D721Med (cell line): ENCODE data around the gene PIGO.

Experiments used
- DNase-seq: peaks from one replicate; pipeline ENCODE4 v3.0.0; 2011; ENCODE audit warnings: low spot score; ENCODE audit not compliant: insufficient read length
- FAIRE-seq: peaks from 2 replicates; lab custom pipeline; 2011; peaks lifted over from hg19 to GRCh38; lab: Jason Lieb, UNC
- TF ChIP-seq, protein P1 (sequence below): IDR thresholded peaks from 2 replicates; pipeline ENCODE4 v1.5.1; 2012; ENCODE audit warnings: mild to moderate bottlenecking, control low read depth; ENCODE audit not compliant: insufficient read depth; ENCODE audit errors: missing control alignments

Gene PIGO

DNA sequence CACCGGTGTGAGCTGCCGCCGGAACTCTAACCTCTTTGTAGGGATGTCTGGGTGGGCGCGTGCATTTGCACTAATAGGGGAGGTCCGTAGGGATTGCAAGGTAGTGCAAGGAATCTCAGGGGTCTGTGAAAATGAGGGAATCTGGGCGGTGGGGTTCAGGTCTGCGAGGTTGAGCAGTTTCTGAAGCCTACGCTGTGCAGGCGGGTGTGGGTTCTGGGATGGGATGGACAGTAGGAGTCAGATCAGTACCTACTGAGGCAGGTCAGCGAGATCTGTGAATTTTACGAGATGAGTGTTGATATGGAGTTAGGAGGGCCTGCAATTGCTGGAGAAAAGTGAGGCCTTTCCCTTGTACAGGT, 20.1 kb upstream of the PIGO start:
- TF ChIP-seq, protein P1, sequence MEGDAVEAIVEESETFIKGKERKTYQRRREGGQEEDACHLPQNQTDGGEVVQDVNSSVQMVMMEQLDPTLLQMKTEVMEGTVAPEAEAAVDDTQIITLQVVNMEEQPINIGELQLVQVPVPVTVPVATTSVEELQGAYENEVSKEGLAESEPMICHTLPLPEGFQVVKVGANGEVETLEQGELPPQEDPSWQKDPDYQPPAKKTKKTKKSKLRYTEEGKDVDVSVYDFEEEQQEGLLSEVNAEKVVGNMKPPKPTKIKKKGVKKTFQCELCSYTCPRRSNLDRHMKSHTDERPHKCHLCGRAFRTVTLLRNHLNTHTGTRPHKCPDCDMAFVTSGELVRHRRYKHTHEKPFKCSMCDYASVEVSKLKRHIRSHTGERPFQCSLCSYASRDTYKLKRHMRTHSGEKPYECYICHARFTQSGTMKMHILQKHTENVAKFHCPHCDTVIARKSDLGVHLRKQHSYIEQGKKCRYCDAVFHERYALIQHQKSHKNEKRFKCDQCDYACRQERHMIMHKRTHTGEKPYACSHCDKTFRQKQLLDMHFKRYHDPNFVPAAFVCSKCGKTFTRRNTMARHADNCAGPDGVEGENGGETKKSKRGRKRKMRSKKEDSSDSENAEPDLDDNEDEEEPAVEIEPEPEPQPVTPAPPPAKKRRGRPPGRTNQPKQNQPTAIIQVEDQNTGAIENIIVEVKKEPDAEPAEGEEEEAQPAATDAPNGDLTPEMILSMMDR, result no peak
- no peak for DNase-seq
- no peak for FAIRE-seq

DNA sequence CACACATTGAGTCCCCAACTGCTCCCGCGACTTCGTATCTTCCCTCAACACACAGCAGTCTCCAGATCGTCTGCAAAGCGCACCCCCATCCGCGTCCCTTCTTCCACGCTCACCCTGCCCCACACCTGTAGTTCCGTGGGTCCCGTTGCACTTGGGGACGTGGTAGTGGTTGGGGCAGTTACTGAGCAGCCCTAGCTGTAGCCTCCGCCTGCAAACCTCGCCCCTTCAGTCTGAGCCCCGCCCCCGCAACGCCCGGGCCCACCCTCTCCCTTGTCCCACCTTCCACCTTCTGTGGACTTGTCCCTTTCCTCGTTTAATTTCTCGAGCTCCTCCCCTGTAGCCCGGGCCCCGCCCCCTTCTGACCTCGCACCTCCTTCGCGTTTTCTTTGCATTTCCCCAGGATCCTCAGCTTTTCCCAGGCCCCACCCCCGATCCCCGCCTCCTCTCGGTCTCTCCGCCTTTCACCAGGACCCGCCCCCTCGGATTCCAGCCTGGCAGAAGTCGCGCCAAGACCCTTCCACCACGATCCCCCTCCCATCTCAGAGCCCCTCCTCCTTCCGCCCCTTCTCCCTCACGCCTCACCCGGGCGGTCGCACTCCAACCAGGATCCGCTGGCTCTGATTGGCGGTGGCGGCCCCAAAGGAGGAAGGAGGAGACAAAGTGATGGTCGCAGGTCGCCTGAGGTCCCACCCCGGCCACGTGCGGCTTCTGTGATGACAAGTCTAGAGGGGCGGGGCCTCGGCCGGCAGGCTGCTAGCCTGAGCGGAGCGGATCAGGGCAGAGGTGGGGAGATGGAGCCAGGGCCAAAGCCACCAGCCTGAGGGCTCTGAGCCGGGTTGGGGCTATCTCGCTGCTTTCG, 19.5 kb upstream of the PIGO start, which contains the start of gene ATOSB:
TSS of gene ATOSB (minus strand) at position 183 of the 859 bp plus-strand sequence. CDS start 7,588 bp downstream, outside the sequence.
- TF ChIP-seq, protein P1, result no peak
- FAIRE-seq, result no peak
- DNase-seq, result peak; percentile 87

DNA sequence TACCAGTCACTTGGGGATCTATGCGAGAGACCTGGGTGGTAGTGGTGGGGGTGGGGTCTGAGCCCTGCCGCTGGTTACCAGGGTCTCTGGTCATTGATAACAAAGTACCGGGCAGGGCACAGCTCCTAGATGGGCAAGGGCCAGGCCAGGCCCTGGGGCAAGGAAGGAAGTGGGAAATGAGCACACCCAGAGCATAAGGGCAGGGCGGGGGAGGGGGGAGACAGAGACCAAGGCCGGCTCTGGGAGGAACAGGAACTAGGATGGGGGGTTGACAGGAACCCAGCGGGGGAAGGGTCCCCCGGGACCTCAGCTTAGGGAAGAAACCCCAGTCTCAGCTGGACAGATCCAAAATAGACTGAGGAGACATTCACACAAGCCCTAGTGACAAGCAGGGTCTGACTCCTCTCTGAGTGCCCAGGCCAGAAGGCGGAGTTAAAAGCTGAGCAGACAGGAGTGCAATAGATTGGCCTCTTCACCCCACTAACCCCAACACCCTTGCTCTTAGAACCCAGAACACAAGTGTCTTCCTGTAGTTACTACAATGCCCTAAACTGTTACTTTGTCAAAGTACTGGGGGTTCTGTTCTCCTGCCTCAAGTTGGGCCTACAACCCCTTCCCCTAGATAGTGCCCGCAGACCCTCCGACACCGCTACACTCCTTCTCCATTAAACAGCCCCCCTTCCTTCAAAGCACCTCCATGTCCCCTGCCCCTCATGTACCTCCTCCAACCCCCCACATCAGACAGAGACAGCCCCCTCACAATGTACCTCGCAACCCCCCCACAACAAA, 18.6 kb upstream of the PIGO start:
- FAIRE-seq (no peak), DNase-seq (no peak)
- TF ChIP-seq, protein P1, result no peak

DNA sequence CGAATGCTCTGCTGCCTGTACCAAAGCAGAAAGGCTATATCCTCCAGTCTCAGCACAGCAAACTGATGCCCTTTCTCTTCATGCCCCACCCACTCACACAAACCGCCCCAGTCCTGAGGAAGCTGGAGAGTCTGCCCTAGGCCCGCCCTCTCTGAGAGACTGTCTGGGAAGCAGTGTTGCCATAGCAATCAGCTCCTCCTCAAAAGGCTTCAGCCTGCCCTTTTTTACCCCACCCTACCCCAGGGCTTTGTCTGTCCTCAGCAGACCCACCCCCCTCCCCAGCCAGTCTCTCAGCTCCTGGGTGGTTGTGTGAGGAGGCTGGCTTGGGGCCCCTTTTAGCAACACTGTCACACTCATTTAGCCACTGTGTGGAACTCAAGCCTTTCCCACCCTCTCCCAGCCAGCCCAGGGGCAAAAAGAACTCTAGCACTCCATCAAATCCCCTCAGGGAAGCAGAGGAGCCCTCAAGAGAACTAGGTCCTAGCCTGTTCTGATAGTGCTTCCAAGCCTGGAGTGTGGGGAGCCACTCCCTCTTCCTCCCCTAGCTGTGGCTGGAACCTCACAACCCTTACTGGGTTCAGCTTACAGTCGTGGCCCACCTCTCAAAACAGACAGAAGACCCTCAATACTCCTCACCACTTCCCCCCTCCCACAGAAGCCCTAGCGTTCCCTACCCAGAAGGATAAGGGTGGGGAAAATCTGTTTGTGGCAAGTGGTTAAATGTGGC, 17.9 kb upstream of the PIGO start:
- DNase-seq (no peak), FAIRE-seq (no peak)
- TF ChIP-seq, protein P1, result no peak

DNA sequence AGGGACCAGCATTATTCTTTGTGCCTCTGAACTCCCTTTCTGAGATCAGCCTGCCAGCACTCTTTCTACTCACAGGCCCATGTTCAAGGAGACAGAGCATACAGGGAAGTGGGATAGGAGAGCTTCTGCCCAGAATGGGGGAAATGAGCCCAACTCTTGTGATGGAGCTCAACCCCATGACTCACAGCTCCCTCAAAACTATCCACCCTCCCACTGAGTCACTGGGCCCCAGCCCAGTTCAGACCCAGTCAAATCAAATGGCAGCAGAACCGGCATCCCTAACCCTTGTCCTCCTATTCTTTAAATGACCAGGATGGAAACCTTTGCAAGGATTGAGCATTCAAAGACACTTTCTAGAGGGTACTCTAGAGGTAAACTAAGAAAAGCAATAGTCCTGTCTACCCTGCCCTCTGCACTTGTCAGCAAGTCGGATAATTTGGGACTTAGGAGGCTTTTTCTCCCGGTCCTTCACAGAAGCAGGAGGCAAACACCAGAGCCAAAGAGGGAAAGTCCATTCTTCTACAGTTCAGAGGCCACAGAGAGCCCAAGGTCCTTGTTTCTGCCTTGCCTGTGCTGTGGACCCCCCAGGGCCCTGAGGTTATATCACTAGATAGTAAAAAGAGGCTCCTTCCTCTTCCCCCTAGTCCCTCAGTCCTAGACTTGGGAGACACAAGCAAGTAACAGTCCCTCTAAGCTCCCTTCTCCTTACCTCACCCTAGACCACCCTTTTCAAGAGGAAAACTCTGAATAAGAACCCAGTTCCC, 16.0 kb upstream of the PIGO start:
- FAIRE-seq, result no peak
- TF ChIP-seq, protein P1, result no peak
- no peak for DNase-seq
